Measurements from ENCODE around the gene TRAPPC10.

The TRAPPC10 gene

GRCh38 chr21:44011579-44012473 is at the start of gene TRAPPC10:
Gene TRAPPC10 (plus strand): TSS chr21:44012309. CDS start chr21:44012494, 185 bp downstream.
- FAIRE-seq: no peak

GRCh38 chr21:43965911-43966585 is 46.1 kb upstream of the TRAPPC10 start:
- no peak for FAIRE-seq

GRCh38 chr21:43966946-43967512 is 45.1 kb upstream of the TRAPPC10 start:
- no peak for FAIRE-seq

DNA sequence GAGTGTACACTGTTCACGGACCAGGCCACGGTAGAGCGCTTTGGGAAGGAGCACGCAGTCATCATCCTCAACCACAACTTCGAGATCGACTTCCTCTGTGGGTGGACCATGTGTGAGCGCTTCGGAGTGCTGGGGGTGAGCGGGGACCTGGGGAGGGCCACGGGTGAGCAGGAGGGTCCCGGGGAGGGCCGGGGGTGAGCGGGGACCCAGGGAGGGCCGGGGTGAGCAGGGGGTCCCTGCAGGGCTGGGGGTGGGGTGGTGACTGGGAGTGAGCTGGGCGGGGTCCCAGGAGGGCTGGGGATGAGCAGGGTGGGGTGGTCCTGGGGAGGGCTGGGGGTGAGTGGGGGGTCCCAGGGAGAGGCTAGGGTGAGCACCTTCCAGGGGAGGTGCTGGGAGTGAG is 44.1 kb upstream of the TRAPPC10 start:
- no peak for FAIRE-seq

DNA sequence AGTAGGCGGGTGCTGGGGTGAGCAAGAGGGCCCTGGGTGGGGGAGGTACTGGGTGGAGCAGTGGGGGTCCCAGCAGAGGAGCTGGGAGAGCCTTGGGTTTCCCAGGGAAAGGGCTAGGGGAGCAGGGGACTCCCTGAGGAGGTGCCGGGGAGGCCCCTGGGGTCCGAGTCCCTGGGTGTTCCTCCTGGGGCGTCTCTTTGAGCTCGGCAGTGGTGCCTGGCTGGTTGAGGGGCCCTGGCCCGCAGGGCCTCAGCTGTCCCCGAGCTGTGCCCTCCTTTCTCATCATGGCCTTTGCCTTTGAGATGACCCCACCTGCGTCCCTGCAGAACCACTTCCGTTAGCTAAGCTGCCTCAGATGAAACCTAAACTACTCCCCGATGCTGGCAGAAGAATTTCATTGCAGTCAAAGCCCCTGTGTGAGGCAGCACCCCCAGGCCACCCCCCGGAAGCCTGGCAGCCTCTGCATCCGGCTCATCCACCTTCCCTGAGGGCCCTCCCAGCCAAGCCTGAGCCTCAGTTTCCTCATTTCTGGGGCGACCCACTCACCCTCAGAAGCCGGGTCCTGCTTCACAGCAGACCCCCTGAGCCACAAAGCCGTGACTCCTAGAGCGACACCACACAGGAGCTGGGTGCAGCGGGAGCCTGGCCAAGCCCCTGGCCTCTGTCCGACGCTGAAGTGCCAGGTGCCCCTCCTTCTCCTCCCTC is 43.5 kb upstream of the TRAPPC10 start:
- FAIRE-seq: no peak

- FAIRE-seq: no peak
These were observed 43.0 kb upstream of the TRAPPC10 start for GRCh38 chr21:43969115-43969444.

DNA sequence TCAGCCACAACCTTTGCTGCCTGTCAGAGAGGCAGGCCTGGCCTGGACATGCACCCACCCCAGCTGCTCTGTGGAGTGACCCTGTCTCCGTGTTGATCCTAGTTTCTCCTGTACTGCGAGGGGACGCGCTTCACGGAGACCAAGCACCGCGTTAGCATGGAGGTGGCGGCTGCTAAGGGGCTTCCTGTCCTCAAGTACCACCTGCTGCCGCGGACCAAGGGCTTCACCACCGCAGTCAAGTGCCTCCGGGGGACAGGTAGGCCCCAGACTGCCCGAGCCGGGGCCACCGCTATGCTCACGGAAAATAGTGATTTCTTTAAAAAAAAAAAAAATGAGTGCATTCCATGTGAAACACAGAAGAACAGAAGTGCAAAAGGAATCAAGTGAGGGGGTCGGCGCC is 41.6 kb upstream of the TRAPPC10 start:
- FAIRE-seq: no peak

DNA sequence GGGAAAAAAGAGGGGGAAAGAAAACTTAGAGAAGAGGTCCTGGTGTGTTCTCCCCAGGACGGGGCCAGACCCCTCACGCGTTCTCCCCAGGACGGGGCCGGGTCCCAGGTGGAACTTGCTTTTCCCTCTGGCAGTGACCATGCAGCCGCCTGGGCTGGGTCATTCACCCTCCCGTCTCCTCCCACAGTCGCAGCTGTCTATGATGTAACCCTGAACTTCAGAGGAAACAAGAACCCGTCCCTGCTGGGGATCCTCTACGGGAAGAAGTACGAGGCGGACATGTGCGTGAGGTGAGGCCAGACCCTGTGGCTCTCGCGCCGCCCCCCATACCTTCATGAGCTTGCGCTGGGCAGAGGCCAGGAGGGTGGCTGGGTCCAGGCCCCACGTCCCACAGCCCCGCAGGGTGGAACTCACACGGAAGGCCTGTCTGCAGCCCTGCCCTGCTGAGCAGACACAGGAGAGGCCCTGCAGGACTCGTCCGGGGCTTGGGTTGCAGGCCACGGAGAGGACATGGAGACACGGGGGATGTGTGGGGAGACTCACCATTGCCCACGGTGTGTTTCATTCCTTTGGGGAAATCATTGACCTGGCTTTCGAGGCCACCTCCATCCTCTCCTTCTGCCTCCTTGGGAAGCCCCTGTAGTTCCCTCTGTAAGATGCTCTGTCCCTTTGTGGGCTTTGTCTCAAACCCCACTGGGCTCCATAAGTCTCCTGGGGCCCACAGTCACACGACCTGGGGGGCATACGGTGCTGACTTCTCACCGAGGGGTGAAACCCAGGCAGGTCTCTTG is 40.7 kb upstream of the TRAPPC10 start:
- FAIRE-seq: no peak

GRCh38 chr21:43971992-43972255 is 40.2 kb upstream of the TRAPPC10 start:
- FAIRE-seq: no peak

GRCh38 chr21:43972850-43973633 is 39.1 kb upstream of the TRAPPC10 start:
- FAIRE-seq: no peak

GRCh38 chr21:43973634-43973955 is 38.5 kb upstream of the TRAPPC10 start:
- no peak for FAIRE-seq

GRCh38 chr21:43974791-43975468 is 37.2 kb upstream of the TRAPPC10 start:
- FAIRE-seq: no peak

GRCh38 chr21:43975469-43976098 is 36.5 kb upstream of the TRAPPC10 start:
- FAIRE-seq: no peak

GRCh38 chr21:43976661-43977060 is 35.4 kb upstream of the TRAPPC10 start:
- no peak for FAIRE-seq

DNA sequence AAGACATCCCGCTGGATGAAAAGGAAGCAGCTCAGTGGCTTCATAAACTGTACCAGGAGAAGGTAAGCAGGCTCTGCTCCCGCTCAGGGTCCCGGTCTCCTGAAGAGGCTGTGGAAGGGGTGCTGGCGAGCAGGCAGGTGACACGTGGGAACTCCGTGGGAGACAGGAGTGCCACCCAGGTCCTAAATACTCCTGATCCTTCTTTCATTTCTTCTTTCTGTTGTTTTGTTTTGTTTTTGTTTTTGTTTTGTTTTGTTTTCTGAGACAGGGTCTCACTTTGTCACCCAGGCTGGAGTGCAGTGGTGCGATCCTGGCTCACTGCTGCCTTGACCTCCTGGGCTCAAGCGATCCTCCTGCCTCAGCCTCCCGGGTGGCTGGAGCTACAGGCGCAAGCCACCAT is 34.0 kb upstream of the TRAPPC10 start:
- no peak for FAIRE-seq

DNA sequence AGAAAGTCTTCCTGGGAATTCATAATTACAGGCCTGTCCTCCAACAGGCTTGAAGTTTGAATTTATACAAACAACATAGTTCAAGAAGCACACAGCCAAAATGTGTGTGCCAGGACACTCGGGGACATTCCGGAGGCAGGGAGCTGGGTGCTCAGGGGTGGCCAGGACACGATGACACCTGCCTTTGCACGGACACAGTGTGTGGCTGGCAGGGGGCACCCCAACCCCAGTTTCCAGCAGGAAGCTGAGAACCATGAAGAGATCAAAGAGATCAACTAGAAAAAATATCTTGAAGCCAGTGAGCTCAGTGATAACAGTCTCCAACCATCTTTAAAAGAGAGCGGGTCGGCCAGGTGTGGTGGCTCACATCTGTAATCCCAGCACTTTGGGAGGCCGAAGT is 32.5 kb upstream of the TRAPPC10 start:
- no peak for FAIRE-seq

GRCh38 chr21:43981151-43981870 is 30.8 kb upstream of the TRAPPC10 start:
- no peak for FAIRE-seq

GRCh38 chr21:43981871-43982210 is 30.3 kb upstream of the TRAPPC10 start:
- FAIRE-seq: no peak

DNA sequence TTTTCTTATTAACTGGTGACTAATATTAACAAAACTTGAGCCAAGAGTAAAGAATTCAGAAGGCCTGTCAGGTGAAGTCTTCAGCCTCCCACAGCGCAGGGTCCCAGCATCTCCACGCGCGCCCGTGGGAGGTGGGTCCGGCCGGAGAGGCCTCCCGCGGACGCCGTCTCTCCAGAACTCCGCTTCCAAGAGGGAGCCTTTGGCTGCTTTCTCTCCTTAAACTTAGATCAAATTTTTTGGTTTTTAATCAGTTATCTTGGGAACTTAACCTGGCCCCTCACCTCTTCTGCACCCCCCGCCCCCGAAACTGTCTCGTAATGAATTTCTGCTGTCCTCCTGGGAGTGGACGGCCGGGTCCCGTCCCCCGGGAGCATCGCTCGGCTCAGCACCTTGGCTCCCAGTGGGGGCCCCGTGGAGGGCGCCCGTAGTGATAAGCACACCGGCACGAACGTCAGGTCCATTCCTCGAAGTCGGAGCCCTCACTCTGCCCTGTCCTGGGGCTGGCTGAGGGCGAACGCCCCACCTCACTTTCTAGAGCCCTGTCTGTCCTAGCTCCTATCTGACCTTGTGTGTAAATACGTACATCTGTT is 29.5 kb upstream of the TRAPPC10 start:
- FAIRE-seq: no peak

DNA sequence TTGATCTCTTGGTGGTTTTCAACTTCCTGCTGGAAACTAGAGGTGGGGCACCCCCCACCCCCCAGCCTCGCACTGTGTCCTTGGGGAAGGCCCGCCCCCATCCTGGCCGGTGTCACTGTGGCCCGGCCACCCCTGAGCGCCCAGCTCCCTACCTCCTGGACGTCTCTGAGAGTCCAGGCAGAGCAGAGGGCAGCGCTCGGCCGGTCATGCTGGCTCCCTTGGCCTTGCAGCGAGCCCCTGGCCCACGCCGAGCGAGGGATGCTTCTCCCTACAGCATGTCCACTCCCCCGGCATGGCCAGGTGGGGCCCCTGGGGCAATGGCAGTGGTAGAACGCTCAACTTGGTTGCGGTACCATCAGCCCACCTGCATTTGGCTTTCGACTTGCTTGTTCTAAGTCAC is 28.7 kb upstream of the TRAPPC10 start:
- FAIRE-seq: no peak
